Endothelial cell of umbilical vein (primary cell): Measurements from ENCODE around the gene ZFHX2.

Source experiments
- CTCF ChIP-seq, 2 donors: IDR thresholded peaks; 1 replicate in 1 of 2; 2 replicates in 1 of 2; pipeline ENCODE4 v1.5.1; 2011; ENCODE audit warnings: low read length in 2 of 2, mild to moderate bottlenecking in 2 of 2, moderate library complexity in 2 of 2, control low read depth in 1 of 2, inconsistent platforms in 1 of 2, low read depth in 1 of 2; ENCODE audit not compliant: insufficient read depth in 1 of 2; ENCODE audit errors: extremely low read depth in 1 of 2
- EZH2 ChIP-seq: IDR thresholded peaks from 2 replicates; pipeline ENCODE4 v1.6.1; 2012; ENCODE audit warnings: borderline replicate concordance, low read depth, mild to moderate bottlenecking, moderate library complexity, low read length, inconsistent platforms; ENCODE audit not compliant: severe bottlenecking
- MAX ChIP-seq: IDR thresholded peaks from 2 replicates; pipeline ENCODE4 v1.6.1; 2011; ENCODE audit not compliant: insufficient read depth, insufficient read length
- POLR2A ChIP-seq: IDR thresholded peaks from 2 replicates; pipeline ENCODE4 v1.6.1; 2012; ENCODE audit warnings: low read depth, mild to moderate bottlenecking, control low read depth, low read length
- POLR2AphosphoS5 ChIP-seq: IDR thresholded peaks from 2 replicates; pipeline ENCODE4 v1.6.1; 2012; ENCODE audit warnings: low read depth, mild to moderate bottlenecking, control low read depth, low read length, moderate library complexity; ENCODE audit not compliant: insufficient read depth

GRCh38 chr14:23518709-23519108, 32.9 kb downstream of the ZFHX2 start:
- no peak for TF ChIP-seq EZH2
- TF ChIP-seq CTCF (IDR thresholded peaks at IDR 0.05; ENCODE audit: extremely low read depth in 1 of 2, insufficient read depth in 1 of 2, low read depth in 1 of 2, low read length in 2 of 2) = no peak
- no peak for TF ChIP-seq POLR2A
- no peak for TF ChIP-seq POLR2AphosphoS5
- no peak for TF ChIP-seq MAX
